NCI-H2029 (cell line): ENCODE measurements around the gene POU3F3.

Source experiments
- DNase-seq: peaks from one replicate; lab custom pipeline; 2025; lab: John Stamatoyannopoulos, UW

POU3F3 gene

DNA sequence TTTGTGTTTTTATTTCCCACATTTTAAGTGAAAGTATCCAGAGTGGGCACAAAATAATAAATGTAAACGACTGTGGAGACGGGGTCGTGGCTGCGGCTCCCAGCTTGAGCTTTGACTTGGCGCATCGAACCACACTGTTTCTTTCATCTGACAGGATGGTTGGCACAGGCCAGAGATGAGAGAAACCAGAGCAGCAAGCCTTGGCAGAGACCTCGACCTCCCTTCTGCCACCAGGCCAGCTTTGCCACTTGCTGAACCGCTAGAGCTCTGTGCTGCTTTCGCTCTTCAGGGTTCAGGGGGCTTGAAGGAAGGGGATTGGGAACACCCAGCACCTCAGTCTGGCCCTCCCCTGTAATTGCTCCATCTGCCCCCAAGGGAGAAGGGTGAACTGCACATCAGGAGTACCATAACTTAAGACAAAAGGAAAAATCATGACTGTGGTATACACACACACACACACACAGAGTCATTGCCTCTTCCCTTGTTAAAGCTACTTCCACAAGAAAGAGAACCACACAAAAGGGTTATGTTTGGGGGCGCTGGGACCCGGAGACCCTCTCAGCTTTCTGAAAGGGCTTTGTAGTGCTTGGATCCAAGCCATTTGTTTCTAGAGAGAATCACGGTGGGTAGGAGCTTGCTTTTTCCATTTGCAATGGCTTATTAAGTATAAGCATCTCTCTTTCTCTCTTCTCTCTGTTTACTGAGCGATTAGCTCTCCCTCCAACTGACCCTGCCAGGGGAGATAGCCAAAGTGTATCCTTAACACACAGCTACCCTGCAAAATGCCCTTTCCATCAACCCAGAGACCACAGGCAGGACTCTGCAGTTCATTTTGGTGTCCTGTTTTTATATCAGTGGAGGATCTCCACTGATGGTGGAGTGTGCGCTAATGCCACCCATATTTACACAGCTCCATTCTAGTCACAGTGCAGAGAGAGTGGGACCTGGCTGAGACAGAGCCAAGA lies 23.0 kb downstream of the POU3F3 start:
- DNase-seq: no peak

DNA sequence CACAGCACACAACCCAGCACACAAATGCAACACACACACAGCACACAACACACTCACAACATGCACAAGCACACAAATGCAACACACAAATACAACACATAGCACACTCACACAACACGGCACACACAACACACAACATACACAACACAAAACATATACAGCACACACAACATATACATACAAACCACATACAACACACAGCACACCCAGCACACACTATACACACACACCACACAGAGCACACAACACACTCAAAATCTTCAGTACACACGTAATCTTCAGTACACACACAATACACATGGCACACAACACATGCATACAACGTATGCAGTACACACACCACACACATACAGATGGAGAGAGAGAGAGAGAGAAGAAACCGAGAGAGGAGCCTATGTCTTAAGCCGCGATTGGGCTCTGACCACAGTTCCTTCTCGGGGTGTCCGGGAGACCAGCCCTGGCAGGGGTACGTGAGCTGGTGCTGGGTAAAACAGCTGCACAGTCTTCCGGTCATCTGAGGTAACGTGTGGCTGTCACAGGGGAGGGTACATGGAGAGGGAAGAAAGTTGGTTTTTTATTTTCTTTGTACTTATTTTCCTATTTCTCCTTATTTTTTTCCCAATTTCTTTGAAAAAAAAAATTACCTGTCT lies 25.1 kb downstream of the POU3F3 start:
- no peak for DNase-seq

DNA sequence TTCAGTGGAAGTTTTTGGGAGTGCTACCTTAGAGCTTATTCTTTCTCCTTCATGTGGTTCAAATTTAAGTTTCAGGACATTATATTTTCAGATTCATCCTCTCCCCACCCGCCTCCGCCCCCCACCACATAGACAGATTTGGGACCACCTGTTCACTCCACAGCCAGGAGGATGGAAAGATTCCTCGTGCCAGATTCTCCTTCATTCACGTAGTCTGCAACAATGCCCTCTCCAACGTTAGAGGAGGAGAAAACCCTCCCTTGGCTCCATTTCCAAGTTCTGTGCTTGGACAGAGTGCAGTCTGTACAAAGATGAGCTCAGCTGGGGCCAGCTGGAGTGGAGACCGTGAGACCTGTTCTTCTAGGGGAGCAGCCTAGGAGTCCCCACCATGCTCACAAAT lies 26.2 kb downstream of the POU3F3 start:
- no peak for DNase-seq

DNA sequence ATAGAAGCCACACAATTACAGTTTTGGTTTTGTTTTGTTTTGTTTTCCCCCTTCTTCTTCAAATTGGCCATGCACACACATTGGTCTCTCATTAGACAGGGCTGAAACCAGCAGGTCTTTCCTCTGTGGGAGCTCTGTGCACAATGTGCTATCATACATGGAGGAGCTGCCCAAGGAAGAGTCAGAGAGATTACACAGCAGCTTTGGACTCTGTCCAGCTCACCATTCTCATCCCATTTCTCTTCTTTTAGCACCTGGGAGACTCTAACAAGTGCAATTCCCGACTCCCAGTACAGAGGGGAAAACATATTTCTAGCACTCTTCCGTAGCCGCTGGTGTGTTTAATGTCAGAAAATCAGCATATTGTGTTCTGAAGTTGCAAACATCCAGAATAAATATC lies 29.4 kb downstream of the POU3F3 start:
- DNase-seq: no peak

GRCh38 chr2:104885119-104885782 lies 31.3 kb downstream of the POU3F3 start:
- DNase-seq: no peak

- no peak for DNase-seq
These were observed 33.8 kb downstream of the POU3F3 start for GRCh38 chr2:104887676-104888075.

GRCh38 chr2:104888489-104889258 lies 34.8 kb downstream of the POU3F3 start:
- no peak for DNase-seq

DNA sequence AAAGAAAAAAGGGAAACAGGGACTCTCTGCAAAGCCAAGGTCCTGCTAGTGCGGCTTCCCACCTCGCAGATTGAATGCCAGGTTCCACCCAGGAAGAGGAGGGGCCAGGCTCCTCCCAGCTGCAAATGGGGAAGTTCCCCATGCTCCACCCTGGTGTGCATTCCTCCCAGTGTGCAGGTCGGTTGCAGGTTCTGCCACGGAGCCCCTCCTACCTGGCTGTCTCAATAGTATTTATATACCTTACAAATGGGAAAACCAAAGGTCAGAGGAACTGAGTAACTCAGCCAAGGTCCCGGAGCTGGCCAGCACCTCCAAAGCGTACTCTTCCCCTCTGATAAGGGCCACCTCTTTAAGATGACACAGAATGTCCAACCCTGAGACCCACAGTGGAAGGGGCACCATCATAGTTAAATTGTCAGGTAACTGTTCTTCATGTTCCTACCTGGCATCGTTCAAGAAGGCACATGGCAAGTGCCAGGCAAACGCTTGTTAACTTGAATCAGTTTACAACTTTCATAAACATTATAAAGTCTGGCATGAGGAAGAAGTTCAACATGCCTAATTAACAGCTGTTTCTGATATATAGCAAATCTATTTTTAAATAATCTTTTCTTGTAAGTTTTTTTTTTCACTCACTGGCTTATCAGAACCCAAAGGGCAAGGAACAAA lies 35.5 kb downstream of the POU3F3 start:
- DNase-seq: no peak

DNA sequence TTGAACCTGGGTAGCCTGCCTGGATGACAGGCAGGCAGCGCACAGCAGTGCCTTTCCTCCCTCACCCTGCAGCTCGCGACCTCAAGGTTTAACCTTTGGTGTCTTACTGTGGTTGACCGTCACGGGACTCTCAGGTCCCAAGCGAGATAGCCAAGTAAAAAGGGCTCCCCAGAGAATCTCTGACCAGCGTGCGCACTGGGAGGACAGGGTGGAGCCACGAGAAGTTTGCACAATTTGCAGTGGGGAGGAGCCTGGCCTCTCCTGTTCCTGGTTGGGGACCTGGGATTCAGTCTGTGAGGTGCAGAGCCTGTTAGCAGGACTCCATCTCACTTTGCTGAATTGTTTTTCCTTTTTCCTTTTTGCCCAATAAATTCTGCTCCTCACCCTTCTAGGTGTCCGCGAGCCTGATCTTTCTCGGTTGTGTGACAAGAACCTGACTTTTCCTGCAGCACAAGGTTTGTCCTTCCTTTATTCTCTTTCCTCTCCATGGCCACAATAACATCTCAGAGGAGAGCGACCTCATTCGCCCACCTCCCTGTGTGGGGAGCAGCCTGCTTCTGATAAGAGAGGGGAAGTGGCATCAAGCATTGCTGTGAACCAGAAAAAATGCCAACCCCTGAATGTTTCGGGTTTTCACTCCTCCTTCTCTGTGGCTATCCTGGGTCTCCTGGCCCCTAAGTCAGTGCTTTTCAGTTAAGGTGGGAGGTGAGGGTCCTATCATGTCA lies 36.2 kb downstream of the POU3F3 start:
- DNase-seq: no peak

GRCh38 chr2:104890685-104891069 lies 36.8 kb downstream of the POU3F3 start:
- DNase-seq: no peak

DNA sequence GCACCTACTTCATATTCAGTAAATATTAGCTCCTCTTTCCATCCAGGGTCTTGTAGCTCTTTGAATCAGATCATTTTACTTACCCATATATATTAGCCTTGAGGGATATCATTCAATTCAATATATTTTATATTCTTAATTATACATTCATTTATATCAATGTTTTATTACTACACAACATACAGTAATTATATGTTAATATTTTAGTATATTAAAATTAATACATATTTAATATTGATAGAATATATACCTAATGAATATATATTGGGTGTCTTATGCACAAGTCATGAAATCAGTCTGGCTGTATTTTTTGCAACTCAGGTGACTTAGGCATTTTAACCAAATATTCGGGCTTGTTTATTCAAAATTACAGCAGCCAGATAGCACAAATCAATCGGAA lies 37.2 kb downstream of the POU3F3 start:
- no peak for DNase-seq

- no peak for DNase-seq
These were observed 42.5 kb downstream of the POU3F3 start for GRCh38 chr2:104896446-104896845.

DNA sequence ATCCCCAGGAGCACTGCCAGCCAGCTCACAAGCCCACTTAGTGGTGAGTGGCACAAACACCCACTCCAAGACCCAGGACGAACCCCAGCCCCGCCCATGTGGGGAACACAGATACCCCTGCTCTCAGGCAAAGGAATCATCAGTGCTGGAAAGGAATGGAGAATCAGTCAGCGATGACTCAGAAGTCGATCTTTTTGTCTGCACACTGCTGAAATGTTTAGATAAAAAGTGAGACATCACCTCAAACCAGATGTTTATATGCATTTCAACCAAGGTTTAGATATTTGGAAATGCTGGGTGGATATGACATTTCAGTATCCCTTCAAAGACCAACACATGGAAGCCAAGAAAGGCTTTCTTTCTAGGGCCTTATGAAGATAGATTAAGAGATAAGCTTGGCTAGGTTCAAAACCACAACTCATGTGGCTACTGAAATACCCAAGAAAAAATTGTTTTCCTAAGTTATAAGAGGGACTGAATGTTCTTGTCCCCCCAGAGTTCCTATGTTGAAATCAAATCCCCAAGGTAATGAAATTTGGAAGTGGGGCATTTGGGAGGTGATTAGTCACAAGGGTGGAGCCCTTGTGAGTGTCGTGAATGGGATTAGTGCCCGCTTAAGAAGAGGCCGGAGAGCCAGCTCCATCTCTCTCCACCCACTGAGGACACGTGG lies 43.7 kb downstream of the POU3F3 start:
- no peak for DNase-seq

DNA sequence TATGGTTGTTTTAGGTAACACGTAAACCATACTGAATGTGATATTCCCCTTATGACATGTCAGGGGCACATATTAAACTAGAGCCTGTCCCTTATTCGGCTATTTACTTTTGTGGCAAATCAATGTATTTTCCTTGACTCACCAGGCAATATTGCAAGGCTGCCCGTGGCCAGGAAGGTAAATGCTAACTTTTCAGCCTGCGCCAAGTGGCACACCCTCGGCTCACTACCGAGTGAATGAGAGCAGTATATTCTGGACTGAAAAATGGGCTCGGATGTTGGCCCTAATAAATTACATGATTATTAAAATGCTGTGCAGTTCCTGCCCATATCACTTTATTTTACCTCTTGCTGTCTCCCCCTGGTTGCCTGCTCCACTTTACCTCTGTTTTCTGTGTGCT lies 46.7 kb downstream of the POU3F3 start:
- no peak for DNase-seq

DNA sequence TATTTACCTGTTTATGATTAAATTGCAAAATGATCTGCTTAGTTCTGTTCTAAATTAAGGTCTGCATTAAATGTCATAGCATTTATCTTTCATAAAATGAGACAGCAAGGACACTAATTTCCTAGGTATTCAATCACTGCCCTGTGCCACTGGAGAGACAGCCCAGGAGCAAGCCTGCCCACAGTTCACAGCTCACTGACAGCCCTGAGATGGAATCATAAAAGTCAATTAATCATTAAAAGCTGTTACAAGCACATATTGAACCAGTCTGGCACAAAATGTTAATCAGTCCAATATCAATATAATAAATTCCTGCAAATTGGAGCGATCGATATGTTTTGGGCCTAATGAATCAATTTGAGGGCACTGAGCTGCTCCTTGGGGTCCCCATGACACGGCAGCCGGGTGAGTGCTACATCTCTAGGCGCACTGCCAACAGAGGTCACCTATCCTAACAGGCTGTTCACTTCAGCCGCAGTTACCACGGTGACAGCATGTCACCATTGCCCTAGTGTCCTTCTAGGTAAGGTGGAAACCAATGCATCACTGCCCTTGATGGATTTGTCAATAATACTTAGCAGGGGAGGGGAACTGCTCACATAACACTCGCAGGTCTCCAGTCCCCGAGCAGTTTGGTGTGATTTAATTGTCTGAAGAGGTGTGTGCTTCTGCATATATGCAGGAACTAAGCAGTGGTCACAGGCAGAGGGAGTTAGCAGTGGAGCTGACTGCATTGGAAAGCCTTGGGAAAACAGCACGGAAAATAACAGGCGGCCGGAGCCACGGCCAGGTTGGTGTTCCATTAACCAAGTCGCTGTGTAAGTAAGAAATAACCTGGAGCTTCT lies 47.3 kb downstream of the POU3F3 start:
- no peak for DNase-seq

DNA sequence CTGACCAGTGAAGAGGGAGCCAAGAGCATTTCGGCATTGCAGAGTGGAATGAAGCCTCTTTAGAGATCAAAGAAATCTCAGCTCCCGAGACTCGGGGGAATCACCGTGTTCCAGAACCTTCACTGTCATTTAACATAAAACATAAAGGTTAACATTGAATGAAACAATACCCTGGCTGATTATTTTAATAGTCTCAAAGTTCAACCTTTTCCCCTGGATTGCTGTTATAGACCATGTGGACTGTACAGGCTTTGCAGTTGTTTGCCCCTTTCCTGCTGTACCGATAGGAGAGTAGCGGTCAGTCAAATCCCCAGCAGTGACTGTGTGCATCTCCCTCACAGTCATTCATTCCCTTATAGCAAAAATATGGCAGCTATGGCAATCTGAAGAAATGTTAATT lies 48.4 kb downstream of the POU3F3 start:
- DNase-seq: no peak
